Measurements from ENCODE around the gene CD37. TPM values are rescaled to one million over a fixed set of nuclear protein-coding genes. Genes with fewer than 3 reads are reported as not detected.

The CD37 gene
- total and polyA plus RNA-seq, 2 of the 4 experiments (the other 2 are of a cell fraction) = not detected

DNA sequence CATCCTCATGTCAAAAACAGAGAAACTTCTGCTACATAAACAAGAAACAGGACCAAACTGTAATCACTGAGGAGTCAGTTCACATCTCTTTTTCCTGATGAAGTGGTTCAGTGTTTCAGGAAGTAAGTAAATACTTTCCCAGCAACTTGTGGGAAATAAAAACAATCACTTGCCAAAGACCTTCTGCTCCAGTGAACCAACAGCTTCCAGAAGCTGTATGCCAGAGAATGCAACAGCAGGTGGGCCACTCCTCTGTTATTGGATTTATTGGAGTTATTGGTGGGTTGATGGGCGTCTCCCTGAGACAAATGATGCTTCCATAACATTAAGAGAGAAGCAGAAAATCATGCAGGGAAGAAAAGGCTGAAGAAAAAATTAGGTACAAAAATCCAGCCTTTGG is 20.1 kb upstream of the CD37 start:
- no peaks in the 10 kb centered on the region for H3K79me1 ChIP-seq (ENCODE audit: low read depth in 1 of 2, low read length in 2 of 2)
- WGBS, 2 experiments (ENCODE audit: extremely low coverage in 2 of 2, insufficient read length in 1 of 2) = no CpG with 5 or more reads among the region's 1 CpG
- TF ChIP-seq RFX5 (IDR thresholded peaks at IDR 0.05; ENCODE audit: low read depth, low read length) = no peak
- TF ChIP-seq SMC3 (IDR thresholded peaks at IDR 0.05; ENCODE audit: low read depth, low read length) = no peak
- TF ChIP-seq, protein P1, sequence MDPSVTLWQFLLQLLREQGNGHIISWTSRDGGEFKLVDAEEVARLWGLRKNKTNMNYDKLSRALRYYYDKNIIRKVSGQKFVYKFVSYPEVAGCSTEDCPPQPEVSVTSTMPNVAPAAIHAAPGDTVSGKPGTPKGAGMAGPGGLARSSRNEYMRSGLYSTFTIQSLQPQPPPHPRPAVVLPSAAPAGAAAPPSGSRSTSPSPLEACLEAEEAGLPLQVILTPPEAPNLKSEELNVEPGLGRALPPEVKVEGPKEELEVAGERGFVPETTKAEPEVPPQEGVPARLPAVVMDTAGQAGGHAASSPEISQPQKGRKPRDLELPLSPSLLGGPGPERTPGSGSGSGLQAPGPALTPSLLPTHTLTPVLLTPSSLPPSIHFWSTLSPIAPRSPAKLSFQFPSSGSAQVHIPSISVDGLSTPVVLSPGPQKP (IDR thresholded peaks at IDR 0.05; ENCODE audit: borderline replicate concordance, low read depth, low read length) = no peak
- H2AK9ac ChIP-seq (replicated peaks; ENCODE audit: low read depth, low read length, poor library complexity) = no peak overlapping the region
- H3K4me3 ChIP-seq (ENCODE audit: insufficient read depth, low read depth, low read length) = no peak overlapping the region
- H2BK5ac ChIP-seq (ENCODE audit: low read depth, low read length, poor library complexity, severe bottlenecking) = no peak overlapping the region
- in situ Hi-C loops (cut with MboI; ENCODE audit: low sequenced_read_pairs) = no loop called here
- dilution Hi-C loops (cut with HindIII; ENCODE audit: low sequenced_read_pairs, unreplicated experiment) = no loop called here
- no peak overlapping the region for H4K91ac ChIP-seq (ENCODE audit: insufficient read depth, low read depth, low read length)
- H3K18ac ChIP-seq (ENCODE audit: low read depth, low read length) = no peak overlapping the region
- no peak overlapping the region for H3K9ac ChIP-seq (ENCODE audit: low read depth, low read length)
- intact Hi-C loops (cut with micrococcal nuclease) = no loop called here
- H3K56ac ChIP-seq (ENCODE audit: extremely low read depth, insufficient read depth, low read length) = no peak overlapping the region
- no peak overlapping the region for H2BK120ac ChIP-seq (ENCODE audit: low read depth, low read length)
- no TSS peak for BruUV-seq (replicated peaks)
- no peak for ATAC-seq (ENCODE audit: low read depth)
- H3K9me3 ChIP-seq (ENCODE audit: control insufficient read depth, insufficient read depth, low read length) = peaks cover 5% of the 10 kb centered on the region
- POLR2A ChIA-PET (ENCODE audit: unreplicated experiment) = no interaction called here
- no peaks in the 10 kb centered on the region for H4K20me1 ChIP-seq (ENCODE audit: insufficient read depth, low read length)
- H3K23ac ChIP-seq (ENCODE audit: low read depth, low read length) = no peak overlapping the region
- H2BK20ac ChIP-seq (ENCODE audit: low read depth, low read length) = no peak overlapping the region
- H3K14ac ChIP-seq (replicated peaks; ENCODE audit: low read depth, low read length) = no peak overlapping the region
- no peaks in the 10 kb centered on the region for H3K9me1 ChIP-seq (ENCODE audit: insufficient read depth, low read length)
- H3K36me3 ChIP-seq (ENCODE audit: control insufficient read depth, insufficient read depth, low read length) = peaks cover 13% of the 10 kb centered on the region
- H3K27me3 ChIP-seq (ENCODE audit: control insufficient read depth, insufficient read depth, low read length) = no peaks in the 10 kb centered on the region
- DNase-seq = no peak
- no peak overlapping the region for H2AK5ac ChIP-seq (ENCODE audit: low read depth, low read length)
- H3K4ac ChIP-seq (ENCODE audit: low read depth, low read length) = no peak overlapping the region
- no peak overlapping the region for H3K27ac ChIP-seq (ENCODE audit: insufficient read depth, low read length)
- no peaks in the 10 kb centered on the region for H3K4me1 ChIP-seq (ENCODE audit: control insufficient read depth, insufficient read depth, low read length)
- H4K5ac ChIP-seq (ENCODE audit: low read depth, low read length) = no peak overlapping the region
- no peak overlapping the region for H2AFZ ChIP-seq (replicated peaks; ENCODE audit: low read length, poor library complexity)
- no peak overlapping the region for H2BK15ac ChIP-seq (ENCODE audit: low read depth, low read length)
- H4K8ac ChIP-seq (ENCODE audit: low read depth in 2 of 2, low read length in 2 of 2) = no peak overlapping the region
- CTCF ChIA-PET = interaction anchor here (1.3 kb wide), 1 partner anchor 13 kb away, joined by 4 read pairs; no protein-coding TSS in a partner anchor
- no peak overlapping the region for H3K4me2 ChIP-seq (ENCODE audit: low read depth, low read length)
